ENCODE data around the gene MTRF1L.
A peak's percentile ranks its signal among the peaks of the same experiment; 100 is the strongest.

Gene MTRF1L

DNA sequence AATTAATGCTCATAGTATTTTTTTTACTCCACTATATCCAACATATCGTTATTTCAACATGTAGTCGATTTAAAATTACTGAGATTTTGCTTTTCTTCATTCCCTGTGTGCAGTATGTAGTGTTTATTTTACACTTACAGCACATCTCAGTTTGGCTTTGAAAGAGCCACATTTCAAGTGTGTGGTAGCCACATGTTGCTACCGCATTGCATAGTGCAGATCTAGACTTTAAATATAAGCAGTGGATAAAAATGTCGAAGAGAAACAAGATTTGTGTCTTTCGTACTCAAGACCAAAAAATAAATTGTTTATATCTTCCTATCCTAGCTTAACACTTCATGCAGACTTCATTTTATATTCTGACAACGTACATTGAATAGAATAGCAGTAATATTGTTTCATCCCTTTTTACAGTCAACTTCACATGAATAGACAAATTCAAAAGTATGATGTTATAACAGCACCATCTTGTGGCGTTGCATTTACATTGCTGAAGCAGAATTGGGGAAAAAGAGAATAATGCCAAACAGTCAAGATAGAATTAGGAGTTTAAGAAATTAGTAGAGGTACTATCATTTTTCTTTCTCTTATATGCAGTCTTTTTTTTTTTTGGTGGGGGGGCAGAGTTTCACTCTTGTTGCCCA, 49.5 kb downstream of the MTRF1L start:
- intact Hi-C loops (cut with DNase I; ENCODE audit: low total_unique reads) = loop anchor here (10.0 kb wide), 1 partner anchor 72 kb away; no protein-coding TSS in a partner anchor
- peaks cover 0 to 5% (median 3%) of the 10 kb centered on the region in 3 donors for H3K9me3 ChIP-seq
- H3K27me3 ChIP-seq = no peaks in the 10 kb centered on the region
- H3K27ac ChIP-seq = no peak overlapping the region
- H3K36me3 ChIP-seq = no peaks in the 10 kb centered on the region
- H3K4me3 ChIP-seq = no peak overlapping the region
- peak in 1 of 2 experiments; percentile 15 for TF ChIP-seq CTCF (IDR thresholded peaks at IDR 0.05)
- no peak for DNase-seq
- peaks cover 0 to 3% (median 0%) of the 10 kb centered on the region in 4 donors for H3K4me1 ChIP-seq

DNA sequence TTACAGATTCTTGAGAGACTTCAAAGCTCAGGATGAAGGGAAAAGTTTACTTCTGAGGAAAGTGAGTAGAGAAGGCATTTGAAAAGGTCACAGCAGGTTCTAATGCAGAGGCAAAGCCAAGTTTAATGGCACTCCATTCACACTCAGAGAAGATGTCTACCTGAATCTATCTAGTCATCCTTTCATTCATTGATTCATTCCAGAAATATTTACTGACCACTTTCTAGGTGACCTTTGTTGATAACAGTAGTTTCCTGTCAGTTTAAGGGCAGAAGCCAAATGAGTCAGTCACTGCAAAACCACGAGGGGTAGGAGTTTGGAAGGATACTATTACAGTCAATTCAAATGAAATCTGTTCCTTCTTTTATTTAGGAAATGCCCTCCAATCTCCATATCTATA, 50.5 kb downstream of the MTRF1L start:
- no peak overlapping the region for H3K4me3 ChIP-seq
- peaks cover 0 to 5% (median 3%) of the 10 kb centered on the region in 3 donors for H3K9me3 ChIP-seq
- no peak overlapping the region for H3K27ac ChIP-seq
- no peak for DNase-seq
- H3K36me3 ChIP-seq = no peaks in the 10 kb centered on the region
- TF ChIP-seq CTCF (IDR thresholded peaks at IDR 0.05) = no peak
- peaks cover 0 to 3% (median 0%) of the 10 kb centered on the region in 4 donors for H3K4me1 ChIP-seq
- intact Hi-C loops (cut with DNase I; ENCODE audit: low total_unique reads) = loop anchor here (10.0 kb wide), 1 partner anchor 73 kb away; no protein-coding TSS in a partner anchor
- no peaks in the 10 kb centered on the region for H3K27me3 ChIP-seq

- Histone ChIP-seq H3K4me1 (peaks cover 0 to 3% (median 0%) of the 10 kb centered on the region in 4 donors), H3K4me3 (no peak overlapping the region), H3K36me3 (no peaks in the 10 kb centered on the region), H3K9me3 (no peaks in the 10 kb centered on the region), H3K27me3 (no peaks in the 10 kb centered on the region), H3K27ac (no peak overlapping the region)
- no peak for DNase-seq
- intact Hi-C loops (cut with DNase I; ENCODE audit: low total_unique reads) = loop anchor here (10.0 kb wide), 1 partner anchor 75 kb away; no protein-coding TSS in a partner anchor
- TF ChIP-seq CTCF (IDR thresholded peaks at IDR 0.05) = no peak
Observed at GRCh38 chr6:152950240-152950639, 52.3 kb downstream of the MTRF1L start.

DNA sequence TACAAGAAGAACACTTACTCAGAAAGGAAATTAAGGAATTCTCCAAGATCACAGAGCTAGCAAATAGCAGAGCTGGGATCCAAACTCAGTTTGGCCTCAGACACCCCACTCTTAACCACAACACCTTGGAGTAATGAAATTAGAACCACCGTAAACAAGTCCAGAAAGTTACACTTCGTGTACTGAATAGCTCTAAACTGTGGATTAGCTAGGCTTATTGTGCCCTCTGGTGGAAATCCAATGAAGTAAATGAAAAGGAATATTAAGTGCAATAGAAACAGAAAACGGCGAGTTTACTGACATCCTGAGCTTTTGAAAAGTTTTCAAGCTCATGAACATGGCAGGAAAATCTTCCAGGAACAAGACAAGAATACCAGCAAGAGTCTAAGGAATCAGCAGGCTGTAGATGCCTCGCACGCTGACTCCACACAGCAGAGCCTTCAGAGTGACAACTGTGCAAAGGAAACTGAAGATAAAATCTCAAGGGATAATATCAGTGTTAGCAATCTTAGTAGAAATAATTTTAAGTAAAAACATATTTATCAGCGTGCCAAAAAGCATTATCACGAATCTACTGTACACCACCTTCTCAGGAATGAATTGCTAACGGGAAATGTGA, 54.2 kb downstream of the MTRF1L start:
- intact Hi-C loops (cut with DNase I; ENCODE audit: low total_unique reads) = no loop called here
- Histone ChIP-seq H3K27me3 (no peaks in the 10 kb centered on the region), H3K36me3 (no peaks in the 10 kb centered on the region), H3K4me1 (peaks cover 0 to 3% (median 0%) of the 10 kb centered on the region in 4 donors), H3K4me3 (peak overlapping the region in 1 of 2 donors; percentile 25), H3K9me3 (no peaks in the 10 kb centered on the region), H3K27ac (no peak overlapping the region)
- DNase-seq = no peak
- TF ChIP-seq CTCF (IDR thresholded peaks at IDR 0.05) = peak; percentile 56 to 61

DNA sequence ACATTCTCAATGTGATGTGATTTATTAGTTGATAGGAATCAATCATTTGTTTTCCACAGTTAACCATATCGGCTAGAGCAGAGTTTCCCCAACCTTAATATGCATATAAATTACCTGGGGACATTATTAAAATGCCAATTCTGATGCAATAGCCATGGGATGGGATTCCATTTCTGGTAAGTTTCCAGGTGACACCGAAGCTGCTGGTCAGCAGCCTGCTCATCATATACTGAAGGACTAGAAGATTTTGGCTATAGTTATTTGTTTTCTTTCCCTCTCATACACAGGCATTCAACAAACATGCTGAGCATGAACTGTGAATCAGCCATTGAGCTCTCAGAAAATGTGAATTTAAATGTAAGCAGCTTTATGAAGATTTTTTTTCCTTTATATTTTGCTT, 55.5 kb downstream of the MTRF1L start:
- intact Hi-C loops (cut with DNase I; ENCODE audit: low total_unique reads) = no loop called here
- H3K4me1 ChIP-seq = peaks cover 0 to 3% (median 0%) of the 10 kb centered on the region in 4 donors
- no peaks in the 10 kb centered on the region for H3K27me3 ChIP-seq
- no peaks in the 10 kb centered on the region for H3K9me3 ChIP-seq
- TF ChIP-seq CTCF (IDR thresholded peaks at IDR 0.05) = no peak
- no peak for DNase-seq
- no peaks in the 10 kb centered on the region for H3K36me3 ChIP-seq
- no peak overlapping the region for H3K4me3 ChIP-seq
- H3K27ac ChIP-seq = no peak overlapping the region
